HepG2 (cell line): ENCODE results near the gene CD53. TPM values are rescaled to one million over a fixed set of nuclear protein-coding genes. Genes with fewer than 3 reads are reported as not detected.

ENCODE experiments used
- ATAC-seq: fragments of 200-7000 bp; cut with Tn5 transposase; 3 replicates; pipeline ENCODE4 v1.9.1; 2020; ENCODE audit warnings: mild to moderate bottlenecking, moderate library complexity
- BruUV-seq: library from RNA; stranded (reverse); fragments of 400-500 nt; replicated peaks from 2 replicates; lab custom pipeline; 2021; lab: Mats Ljungman, UMichigan
- CTCF ChIA-PET: fragments of 300-600 bp; formaldehyde crosslinking; extraction: SDS; loops from one replicate; lab custom pipeline; 2021; ENCODE audit warnings: low total read pairs, inconsistent platforms, low intra/inter-chr PET ratio; lab: Yijun Ruan, JAX
- POLR2A ChIA-PET: fragments of 350-600 bp; sonication (Branson Sonifier 250); formaldehyde crosslinking; loops from one replicate; lab custom pipeline; 2020; ENCODE audit warnings: antibody characterized with exemption, inconsistent platforms; lab: Yijun Ruan, JAX
- DNase-seq: peaks from one replicate; pipeline ENCODE4 v3.0.0-alpha.2; 2015; ENCODE audit warnings: low spot score
- FAIRE-seq: peaks from 3 replicates; lab custom pipeline; 2011; peaks lifted over from hg19 to GRCh38; lab: Jason Lieb, UNC
- H2AFZ ChIP-seq: one replicate; pipeline ENCODE4 v1.6.1; 2011; ENCODE audit warnings: low read length, inconsistent platforms
- H3K27ac ChIP-seq: fragments of 300-600 bp; 3 replicates; pipeline ENCODE4 v1.8.0; 2011; ENCODE audit warnings: mixed run types, mild to moderate bottlenecking, mixed read lengths, low read length, inconsistent platforms; ENCODE audit not compliant: insufficient read depth; ENCODE audit errors: extremely low read length
- H3K27me3 ChIP-seq, 2 experiments: fragments of 200-600 bp in 1 of 2; 2 replicates in 1 of 2; 3 replicates in 1 of 2; pipeline versions ENCODE4 v1.6.0 to v1.8.0; 2011; ENCODE audit warnings: low read length in 2 of 2, mild to moderate bottlenecking in 2 of 2, moderate library complexity in 2 of 2, inconsistent platforms in 1 of 2; ENCODE audit not compliant: insufficient read depth in 2 of 2, control insufficient read depth in 1 of 2
- H3K36me3 ChIP-seq, 2 experiments: fragments of 200-600 bp in 1 of 2; replicated peaks in 1 of 2; 2 replicates in 1 of 2; 3 replicates in 1 of 2; pipeline versions ENCODE4 v1.5.1 to v1.8.0; 2011; ENCODE audit warnings: low read length in 2 of 2, inconsistent platforms in 1 of 2; ENCODE audit not compliant: insufficient read depth in 2 of 2, control insufficient read depth in 1 of 2
- H3K4me1 ChIP-seq: 2 replicates; pipeline ENCODE4 v1.5.1; 2012; ENCODE audit warnings: low read length, inconsistent platforms; ENCODE audit not compliant: insufficient read depth
- H3K4me2 ChIP-seq: 2 replicates; pipeline ENCODE4 v1.6.0; 2011; ENCODE audit warnings: low read depth, low read length, inconsistent platforms
- H3K4me3 ChIP-seq, 3 experiments: fragments of 200-600 bp in 1 of 3; sonication (generic), shearing (Covaris generic) in 1 of 3; replicated peaks in 1 of 3; 2 replicates each; pipeline ENCODE4 v1.5.1; 2011 to 2016; ENCODE audit warnings: low read length in 3 of 3, inconsistent platforms in 2 of 3, low read depth in 2 of 3, mild to moderate bottlenecking in 2 of 3, control low read depth in 1 of 3, mixed read lengths in 1 of 3; ENCODE audit not compliant: insufficient read depth in 1 of 3
- H3K79me2 ChIP-seq: one replicate; pipeline ENCODE4 v1.6.1; 2011; ENCODE audit warnings: low read length, inconsistent platforms; ENCODE audit not compliant: insufficient read depth
- H3K9ac ChIP-seq: 2 replicates; pipeline ENCODE4 v1.6.0; 2011; ENCODE audit warnings: mild to moderate bottlenecking, low read depth, low read length, inconsistent platforms; ENCODE audit not compliant: insufficient read depth
- H3K9me3 ChIP-seq: 2 replicates; pipeline ENCODE4 v1.5.1; 2012; ENCODE audit warnings: mild to moderate bottlenecking, low read length
- H4K20me1 ChIP-seq: 2 replicates; pipeline ENCODE4 v1.6.0; 2011; ENCODE audit warnings: inconsistent platforms, mild to moderate bottlenecking, low read length, moderate library complexity; ENCODE audit not compliant: insufficient read depth
- ATRX ChIP-seq: sonication (generic); formaldehyde crosslinking; IDR thresholded peaks from 2 replicates; pipeline ENCODE4 v1.4.0; 2020; ENCODE audit warnings: missing genetic modification reagents, borderline replicate concordance
- CAMTA2 ChIP-seq: sonication (generic); formaldehyde crosslinking; IDR thresholded peaks from 2 replicates; pipeline ENCODE4 v1.4.0; 2020; ENCODE audit warnings: mild to moderate bottlenecking, missing genetic modification reagents, borderline replicate concordance
- EZH2 ChIP-seq: conservative IDR thresholded peaks from 2 replicates; pipeline ENCODE4 v1.6.1; 2012; ENCODE audit warnings: mild to moderate bottlenecking, low read depth, low read length, moderate library complexity
- GABPB1 ChIP-seq: IDR thresholded peaks from 2 replicates; pipeline ENCODE4 v1.6.1; 2016; ENCODE audit warnings: mild to moderate bottlenecking, missing genetic modification reagents, moderate library complexity, missing compliant biosample characterization
- MED8 ChIP-seq: sonication (generic); formaldehyde crosslinking; IDR thresholded peaks from 2 replicates; pipeline ENCODE4 v1.8.1; 2023; ENCODE audit warnings: mild to moderate bottlenecking, missing genetic modification reagents; ENCODE audit not compliant: insufficient replicate concordance
- ZFP62 ChIP-seq: sonication (generic); formaldehyde crosslinking; IDR thresholded peaks from 2 replicates; pipeline ENCODE4 v1.4.0; 2020; ENCODE audit warnings: missing genetic modification reagents
- ZFP82 ChIP-seq: sonication (generic); formaldehyde crosslinking; IDR thresholded peaks from 2 replicates; pipeline ENCODE4 v1.5.1; 2020; ENCODE audit warnings: mild to moderate bottlenecking, missing genetic modification reagents, borderline replicate concordance
- ZFYVE20 ChIP-seq: sonication (generic); formaldehyde crosslinking; IDR thresholded peaks from 2 replicates; pipeline ENCODE4 v1.8.0; 2023; ENCODE audit warnings: low read depth, mild to moderate bottlenecking, moderate library complexity, missing genetic modification reagents, borderline replicate concordance
- ZMYM2 ChIP-seq: sonication (generic); formaldehyde crosslinking; IDR thresholded peaks from 2 replicates; pipeline ENCODE4 v1.8.0; 2022; ENCODE audit warnings: mild to moderate bottlenecking, missing genetic modification reagents
- ZNF737 ChIP-seq: sonication (generic); formaldehyde crosslinking; IDR thresholded peaks from 2 replicates; pipeline ENCODE4 v1.5.0; 2020; ENCODE audit warnings: missing genetic modification reagents, mild to moderate bottlenecking, borderline replicate concordance
- ZNF841 ChIP-seq: sonication (generic); formaldehyde crosslinking; IDR thresholded peaks from 2 replicates; pipeline ENCODE4 v1.8.1; 2023; ENCODE audit warnings: missing genetic modification reagents, borderline replicate concordance
- ZNF879 ChIP-seq: sonication (generic); formaldehyde crosslinking; IDR thresholded peaks from 2 replicates; pipeline ENCODE4 v1.8.1; 2023; ENCODE audit warnings: missing genetic modification reagents
- WGBS: methylation state at CpG from one replicate; pipeline ENCODE4 v1.1.6; 2017; ENCODE audit warnings: low lambda C conversion rate; 5-methylcytosine and 5-hydroxymethylcytosine counted together
- in situ Hi-C: cut with HindIII; loops from 2 replicates; pipeline ENCODE4 v1.10.0; 2017; ENCODE audit warnings: low pct_unique_long_range_greater_than_20kb; ENCODE audit not compliant: extremely low pct_ligation_motif_present
- intact Hi-C: fragments of 100-400 bp; cut with micrococcal nuclease; formaldehyde crosslinking; loops from one replicate; pipeline ENCODE4 v1.10.0; 2022; ENCODE audit not compliant: unreplicated experiment
- polyA plus RNA-seq, 8 experiments: library from polyadenylated mRNA; depleted of rRNA in 3 of 8; stranded (reverse) in 7 of 8; unstranded in 1 of 8; fragments of >200 nt; fragmentation: Illumina TruSeq in 4 of 8; extraction: Trizol in 4 of 8; gene quantifications; 2 replicates each; pipeline versions ENCODE4 v1.2.1 to v1.2.3, GENCODE V29; 2011 to 2016; ENCODE audit warnings: low read depth in 4 of 8, missing spikeins in 1 of 8, mixed read lengths in 1 of 8; ENCODE audit not compliant: insufficient read depth in 1 of 8
- total RNA-seq, 5 experiments: library from RNA; depleted of rRNA; stranded (reverse); fragments of >200 nt; fragmentation: Illumina TruSeq; extraction: Trizol; gene quantifications; 2 replicates each; pipeline ENCODE4 v1.2.3, GENCODE V29; 2016; ENCODE audit warnings: low read depth in 1 of 5
- TF ChIP-seq, protein P1 (sequence below): sonication (generic); formaldehyde crosslinking; IDR thresholded peaks from 2 replicates; pipeline ENCODE4 v1.8.0; 2022; ENCODE audit warnings: mild to moderate bottlenecking, missing genetic modification reagents, moderate library complexity
- TF ChIP-seq, protein P2 (sequence below): IDR thresholded peaks from 2 replicates; pipeline ENCODE4 v1.6.1; 2016; ENCODE audit warnings: mild to moderate bottlenecking

The CD53 gene
- total and polyA plus RNA-seq, 2 of the 13 experiments (the other 11 are each of a cell fraction or from before 2014, with no cell fraction given), result not detected

DNA sequence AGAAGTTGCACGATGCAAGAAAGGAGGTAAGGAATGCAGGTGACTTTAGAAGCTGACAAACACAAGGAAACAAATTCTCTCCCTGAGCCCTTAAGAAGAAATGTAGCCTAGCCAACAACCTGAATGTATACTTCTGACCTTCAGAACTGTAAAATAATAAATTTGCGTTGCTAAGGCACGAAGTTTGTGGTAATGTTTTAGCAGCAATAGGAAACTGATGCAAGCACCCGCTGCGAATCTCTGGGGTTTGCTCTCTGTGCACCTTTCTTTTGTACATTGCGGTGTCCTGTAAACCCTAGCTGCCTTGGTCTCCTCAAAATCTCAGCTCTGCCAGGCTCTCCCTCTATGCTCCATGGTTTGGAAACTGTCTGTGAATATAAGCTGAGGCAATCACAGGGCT lies 15.1 kb downstream of the CD53 start:
- no peak overlapping the region for H2AFZ ChIP-seq
- H3K36me3 ChIP-seq, result no peaks in the 10 kb centered on the region
- POLR2A ChIA-PET, result no interaction called here
- H3K4me3 ChIP-seq, result no peak overlapping the region
- no peaks in the 10 kb centered on the region for H3K4me1 ChIP-seq
- no peak overlapping the region for H3K27ac ChIP-seq
- WGBS, result 40% methylated on average over 6 of the region's 6 CpGs
- no peaks in the 10 kb centered on the region for H3K79me2 ChIP-seq
- CTCF ChIA-PET, result no interaction called here
- in situ Hi-C loops (no loop called here), intact Hi-C loops (no loop called here)
- ATAC-seq, result no peak
- H4K20me1 ChIP-seq, result no peaks in the 10 kb centered on the region
- BruUV-seq, result no TSS peak
- DNase-seq, result no peak
- TF ChIP-seq, protein P1, sequence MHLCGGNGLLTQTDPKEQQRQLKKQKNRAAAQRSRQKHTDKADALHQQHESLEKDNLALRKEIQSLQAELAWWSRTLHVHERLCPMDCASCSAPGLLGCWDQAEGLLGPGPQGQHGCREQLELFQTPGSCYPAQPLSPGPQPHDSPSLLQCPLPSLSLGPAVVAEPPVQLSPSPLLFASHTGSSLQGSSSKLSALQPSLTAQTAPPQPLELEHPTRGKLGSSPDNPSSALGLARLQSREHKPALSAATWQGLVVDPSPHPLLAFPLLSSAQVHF (CRISPR knock-in tag), result no peak
- TF ChIP-seq MED8 (CRISPR knock-in tag) (no peak), CAMTA2 (CRISPR knock-in tag) (no peak)
- H3K9ac ChIP-seq, result no peak overlapping the region
- 0 out of 5 replicates have a peak, but pooled peaks cover 0 to 2% of the 10 kb centered on the region in 2 experiments for H3K27me3 ChIP-seq
- H3K9me3 ChIP-seq, result no peaks in the 10 kb centered on the region
- FAIRE-seq, result no peak
- H3K4me2 ChIP-seq, result no peak overlapping the region

DNA sequence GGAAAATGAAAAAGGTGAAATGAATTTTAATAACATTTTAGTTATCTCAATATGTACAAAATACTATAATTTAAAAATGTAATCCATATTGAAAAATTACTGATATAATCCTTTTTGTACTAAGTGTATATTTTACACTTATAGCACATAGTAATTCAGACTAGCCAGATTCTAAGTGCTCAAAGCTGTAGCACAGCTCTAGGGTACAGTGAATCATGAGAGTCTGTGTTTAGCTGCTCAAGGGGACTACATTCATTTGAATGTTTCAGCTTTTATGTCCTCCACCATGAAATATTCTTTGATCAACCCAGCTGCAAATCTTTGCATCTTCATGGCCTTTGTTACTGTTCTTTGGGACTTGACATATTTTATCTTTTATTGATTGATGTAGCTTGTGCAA lies 15.7 kb downstream of the CD53 start:
- ATAC-seq, result no peak
- H4K20me1 ChIP-seq, result no peaks in the 10 kb centered on the region
- no peak overlapping the region for H3K4me2 ChIP-seq
- 0 out of 5 replicates have a peak, but pooled peaks cover 0 to 2% of the 10 kb centered on the region in 2 experiments for H3K27me3 ChIP-seq
- intact Hi-C loops (no loop called here), in situ Hi-C loops (no loop called here)
- no peak overlapping the region for H3K4me3 ChIP-seq
- no peak overlapping the region for H2AFZ ChIP-seq
- H3K79me2 ChIP-seq, result no peaks in the 10 kb centered on the region
- no peak for FAIRE-seq
- ChIA-PET CTCF (no interaction called here), POLR2A (no interaction called here)
- no peak for DNase-seq
- no peaks in the 10 kb centered on the region for H3K4me1 ChIP-seq
- no peaks in the 10 kb centered on the region for H3K36me3 ChIP-seq
- TF ChIP-seq ZNF879 (CRISPR knock-in tag), result no peak
- no peak for TF ChIP-seq ZNF841 (CRISPR knock-in tag)
- TF ChIP-seq ZMYM2 (CRISPR knock-in tag), result no peak
- TF ChIP-seq, protein P2, sequence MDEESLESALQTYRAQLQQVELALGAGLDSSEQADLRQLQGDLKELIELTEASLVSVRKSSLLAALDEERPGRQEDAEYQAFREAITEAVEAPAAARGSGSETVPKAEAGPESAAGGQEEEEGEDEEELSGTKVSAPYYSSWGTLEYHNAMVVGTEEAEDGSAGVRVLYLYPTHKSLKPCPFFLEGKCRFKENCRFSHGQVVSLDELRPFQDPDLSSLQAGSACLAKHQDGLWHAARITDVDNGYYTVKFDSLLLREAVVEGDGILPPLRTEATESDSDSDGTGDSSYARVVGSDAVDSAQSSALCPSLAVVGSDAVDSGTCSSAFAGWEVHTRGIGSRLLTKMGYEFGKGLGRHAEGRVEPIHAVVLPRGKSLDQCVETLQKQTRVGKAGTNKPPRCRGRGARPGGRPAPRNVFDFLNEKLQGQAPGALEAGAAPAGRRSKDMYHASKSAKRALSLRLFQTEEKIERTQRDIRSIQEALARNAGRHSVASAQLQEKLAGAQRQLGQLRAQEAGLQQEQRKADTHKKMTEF, result no peak
- no peak for TF ChIP-seq ZFP62 (CRISPR knock-in tag)
- no peak for TF ChIP-seq ATRX (CRISPR knock-in tag)
- no peak for TF ChIP-seq ZFP82 (CRISPR knock-in tag)
- no peak for TF ChIP-seq EZH2
- no peak for TF ChIP-seq GABPB1
- TF ChIP-seq ZFYVE20 (CRISPR knock-in tag), result no peak
- no peak for TF ChIP-seq ZNF737 (CRISPR knock-in tag)
- H3K9me3 ChIP-seq, result no peaks in the 10 kb centered on the region
- no peak overlapping the region for H3K27ac ChIP-seq
- H3K9ac ChIP-seq, result no peak overlapping the region
- BruUV-seq, result no TSS peak
